Naive thymus-derived CD8-positive, alpha-beta T cell (primary cell): ENCODE measurements around the gene ZGPAT. TPM values are rescaled to one million over a fixed set of nuclear protein-coding genes. Genes with fewer than 3 reads are reported as not detected.

Source experiments
- ATAC-seq, 2 donors: fragments of 150-1000 bp; cut with Tn5 transposase in 1 of 2; sonication (Bioruptor Pico), chemical (Tn5 transposase) in 1 of 2; 1 replicate in 1 of 2; 2 replicates in 1 of 2; pipeline ENCODE4 v1.10.0; 2021; ENCODE audit warnings: mild to moderate bottlenecking in 2 of 2, moderate library complexity in 2 of 2
- POLR2A ChIA-PET: fragments of 350-600 bp; sonication (Branson Sonifier 250); formaldehyde crosslinking; loops from one replicate; lab custom pipeline; 2021; ENCODE audit warnings: antibody characterized with exemption; lab: Charles Lee
- DNase-seq, 10 donors: peaks; one replicate each; pipeline versions ENCODE4 v3.0.0 to v3.0.0-alpha.2; 2020 to 2022
- H3K27ac Mint-ChIP-seq, 10 donors: one replicate each; pipeline ENCODE4 v1.8.0; 2020 to 2022; ENCODE audit warnings: mild to moderate bottlenecking in 10 of 10, mixed read lengths in 10 of 10, moderate library complexity in 4 of 10, inconsistent platforms in 1 of 10
- H3K27me3 Mint-ChIP-seq, 5 donors: one replicate each; pipeline ENCODE4 v1.8.0; 2021 to 2022; ENCODE audit warnings: mixed read lengths in 5 of 5
- H3K36me3 Mint-ChIP-seq, 3 donors: one replicate each; pipeline ENCODE4 v1.8.0; 2020 to 2022; ENCODE audit warnings: mixed read lengths in 3 of 3, mild to moderate bottlenecking in 2 of 3, inconsistent platforms in 1 of 3
- H3K4me1 Mint-ChIP-seq, 4 donors: one replicate each; pipeline ENCODE4 v1.8.0; 2021 to 2022; ENCODE audit warnings: mixed read lengths in 4 of 4
- H3K4me3 Mint-ChIP-seq, 10 donors: one replicate each; pipeline ENCODE4 v1.8.0; 2020 to 2022; ENCODE audit warnings: mild to moderate bottlenecking in 10 of 10, mixed read lengths in 10 of 10, moderate library complexity in 6 of 10, inconsistent platforms in 1 of 10
- H3K9me3 Mint-ChIP-seq, 9 donors: one replicate each; pipeline ENCODE4 v1.8.0; 2020 to 2022; ENCODE audit warnings: mixed read lengths in 9 of 9, mild to moderate bottlenecking in 3 of 9, inconsistent platforms in 1 of 9, moderate library complexity in 1 of 9
- polyA plus RNA-seq, 3 donors: library from polyadenylated mRNA; unstranded; fragments of 300-500 nt; fragmentation: Illumina TruSeq; gene quantifications; one replicate each; pipeline ENCODE4 v1.2.3, GENCODE V29; 2021
- total RNA-seq, 8 experiments: library from RNA in 2 of 8; stranded (reverse) in 2 of 8; gene quantifications; one replicate each; pipeline ENCODE4 v1.2.3 and lab custom pipeline; 2021 to 2026

Gene ZGPAT
- total and polyA plus RNA-seq, 5 experiments from 2014 or later = 42.3 to 73.8 (median 52.6) TPM

- Mint-ChIP-seq H3K9me3 (no peaks in the 10 kb centered on the region), H3K27me3 (no peaks in the 10 kb centered on the region), H3K27ac (no peak overlapping the region), H3K4me1 (peaks cover 8 to 35% (median 17%) of the 10 kb centered on the region in 4 donors), H3K36me3 (no peaks in the 10 kb centered on the region), H3K4me3 (no peak overlapping the region)
- POLR2A ChIA-PET = interaction anchor here (1.1 to 1.4 kb wide), 2 partner anchors 27 to 42 kb away, joined by 3 to 7 read pairs; partner anchors contain the start of gene LIME1
- ATAC-seq (no peak), DNase-seq (no peak)
These were observed 70.4 kb downstream of the ZGPAT start for GRCh38 chr20:63778034-63778752.

- Mint-ChIP-seq H3K27me3 (no peaks in the 10 kb centered on the region), H3K36me3 (no peaks in the 10 kb centered on the region), H3K9me3 (no peaks in the 10 kb centered on the region), H3K4me1 (peaks cover 8 to 35% (median 18%) of the 10 kb centered on the region in 4 donors), H3K27ac (no peak overlapping the region), H3K4me3 (no peak overlapping the region)
- no peak for DNase-seq
- POLR2A ChIA-PET = interaction anchor here (1.1 to 1.4 kb wide), 2 partner anchors 28 to 42 kb away, joined by 3 to 7 read pairs; partner anchors contain the start of gene LIME1
- no peak for ATAC-seq
These were observed 71.0 kb downstream of the ZGPAT start for GRCh38 chr20:63778857-63779256.

GRCh38 chr20:63781181-63781580 lies 73.3 kb downstream of the ZGPAT start:
- DNase-seq = no peak
- POLR2A ChIA-PET = interaction anchor here (0.6 to 2.8 kb wide), 5 partner anchors 9 to 227 kb away, joined by 3 to 14 read pairs (median 12); partner anchors contain the start of genes ARFRP1, LIME1, SLC2A4RG and ZGPAT
- Mint-ChIP-seq H3K36me3 (no peaks in the 10 kb centered on the region), H3K27ac (peak overlapping the region in 4 of 10 donors; percentile 19 to 69 (median 39)), H3K4me3 (peak overlapping the region in 5 of 10 donors; percentile 9 to 60 (median 40)), H3K27me3 (no peaks in the 10 kb centered on the region), H3K4me1 (peaks cover 8 to 24% (median 17%) of the 10 kb centered on the region in 4 donors), H3K9me3 (no peaks in the 10 kb centered on the region)
- ATAC-seq = no peak

GRCh38 chr20:63782051-63782471 lies 74.2 kb downstream of the ZGPAT start:
- Mint-ChIP-seq H3K27me3 (no peaks in the 10 kb centered on the region), H3K27ac (peak overlapping the region; percentile 44 to 93 (median 84)), H3K36me3 (no peaks in the 10 kb centered on the region), H3K4me3 (peak overlapping the region; percentile 22 to 80 (median 65)), H3K4me1 (peaks cover 8 to 28% (median 17%) of the 10 kb centered on the region in 4 donors), H3K9me3 (no peaks in the 10 kb centered on the region)
- POLR2A ChIA-PET = interaction anchor here (0.6 to 2.8 kb wide), 6 partner anchors 10 to 79 kb away, joined by 3 to 14 read pairs (median 8); partner anchors contain the start of genes ABHD16B, ARFRP1, LIME1 and SLC2A4RG
- ATAC-seq (peak; percentile 94 to 97), DNase-seq (peak; percentile 21 to 88 (median 70))

GRCh38 chr20:63782521-63782971 lies 74.7 kb downstream of the ZGPAT start:
- H3K4me1 Mint-ChIP-seq = peaks cover 8 to 28% (median 17%) of the 10 kb centered on the region in 4 donors
- peak overlapping the region in 5 of 10 donors; percentile 52 to 80 (median 69) for H3K4me3 Mint-ChIP-seq
- peak overlapping the region; percentile 38 to 93 (median 76) for H3K27ac Mint-ChIP-seq
- DNase-seq (peak in 2 of 10 donors; percentile 19 to 33), ATAC-seq (peak; percentile 31 to 37)
- H3K27me3 Mint-ChIP-seq = no peaks in the 10 kb centered on the region
- POLR2A ChIA-PET = interaction anchor here (1.3 to 2.8 kb wide), 4 partner anchors 41 to 75 kb away, joined by 4 to 14 read pairs (median 12); partner anchors contain the start of genes ARFRP1, LIME1, SLC2A4RG and ZGPAT
- no peaks in the 10 kb centered on the region for H3K36me3 Mint-ChIP-seq
- no peaks in the 10 kb centered on the region for H3K9me3 Mint-ChIP-seq

GRCh38 chr20:63783970-63784369 lies 76.1 kb downstream of the ZGPAT start:
- Mint-ChIP-seq H3K36me3 (no peaks in the 10 kb centered on the region), H3K27me3 (no peaks in the 10 kb centered on the region), H3K4me1 (peaks cover 8 to 28% (median 17%) of the 10 kb centered on the region in 4 donors), H3K9me3 (no peaks in the 10 kb centered on the region), H3K27ac (no peak overlapping the region), H3K4me3 (no peak overlapping the region)
- DNase-seq = no peak
- POLR2A ChIA-PET = interaction anchor here (0.5 to 2.8 kb wide), 5 partner anchors 45 to 162 kb away, joined by 3 to 14 read pairs (median 3); partner anchors contain the start of genes GMEB2, LIME1, SLC2A4RG and TPD52L2
- no peak for ATAC-seq

GRCh38 chr20:63785691-63786131 lies 77.9 kb downstream of the ZGPAT start:
- POLR2A ChIA-PET = interaction anchor here (0.5 to 1.7 kb wide), 6 partner anchors 35 to 248 kb away, joined by 3 to 10 read pairs (median 4); partner anchors contain the start of genes ARFRP1, PTK6, TPD52L2 and ZGPAT
- peak overlapping the region in 3 of 10 donors; percentile 16 to 69 (median 49) for H3K27ac Mint-ChIP-seq

More at GRCh38 chr20:63785691-63786131, 77.9 kb downstream of the ZGPAT start:
- H3K36me3 Mint-ChIP-seq = no peaks in the 10 kb centered on the region
- H3K4me1 Mint-ChIP-seq = peaks cover 8 to 24% (median 16%) of the 10 kb centered on the region in 4 donors
- H3K9me3 Mint-ChIP-seq = no peaks in the 10 kb centered on the region
- no peak for DNase-seq
- H3K4me3 Mint-ChIP-seq = no peak overlapping the region
- H3K27me3 Mint-ChIP-seq = no peaks in the 10 kb centered on the region
- ATAC-seq = no peak

Other genes with a start within 250 kb of the ZGPAT start
- gene KCNQ2, start 235.4 kb upstream of the ZGPAT start, total RNA-seq = under 1 TPM; 0.30 to 0.49 TPM
- gene KCNQ2, start 235.4 kb upstream of the ZGPAT start, polyA plus RNA-seq = not detected
- under 1 TPM; 0.16 to 0.18 TPM for gene EEF1A2, start 209.0 kb upstream of the ZGPAT start, total RNA-seq
- gene EEF1A2, start 209.0 kb upstream of the ZGPAT start, polyA plus RNA-seq = not detected
- 100 to 1,000 TPM; 225 to 229 TPM for gene PPDPF, start 187.3 kb upstream of the ZGPAT start, total RNA-seq
- gene PPDPF, start 187.3 kb upstream of the ZGPAT start, polyA plus RNA-seq = 10 to 100 TPM; 47.4 to 93.1 (median 78.1) TPM
- gene PTK6, start 170.7 kb upstream of the ZGPAT start, total RNA-seq = under 1 TPM; 0.16 to 0.29 TPM
- under 1 TPM; 0.09 to 0.44 (median 0.15) TPM for gene PTK6, start 170.7 kb upstream of the ZGPAT start, polyA plus RNA-seq
- gene SRMS, start 160.3 kb upstream of the ZGPAT start, total RNA-seq = not detected
- not detected for gene SRMS, start 160.3 kb upstream of the ZGPAT start, polyA plus RNA-seq
- gene FNDC11, start 153.9 kb upstream of the ZGPAT start, total RNA-seq = under 1 TPM; 0.13 to 0.36 TPM
- gene FNDC11, start 153.9 kb upstream of the ZGPAT start, polyA plus RNA-seq = under 1 TPM in 1 of 3 donors, not detected in 2; 0.25 TPM
- gene HELZ2, start 133.8 kb upstream of the ZGPAT start, total RNA-seq = 10 to 100 TPM; 22.7 to 24.4 TPM
- 1 to 10 TPM; 3.1 to 4.6 (median 4.1) TPM for gene HELZ2, start 133.8 kb upstream of the ZGPAT start, polyA plus RNA-seq
- 10 to 100 TPM; 26.1 to 26.6 TPM for gene GMEB2, start 80.9 kb upstream of the ZGPAT start, total RNA-seq
- gene GMEB2, start 80.9 kb upstream of the ZGPAT start, polyA plus RNA-seq = 10 to 100 TPM in 1 of 3 donors, 1 to 10 TPM in 2; 6.2 to 16.3 (median 6.8) TPM
- gene STMN3, start 54.6 kb upstream of the ZGPAT start, total RNA-seq = 100 to 1,000 TPM in 1 of 2 experiments, 10 to 100 TPM in 1; 94.3 to 102 TPM
- gene STMN3, start 54.6 kb upstream of the ZGPAT start, polyA plus RNA-seq = 10 to 100 TPM; 21.6 to 35.4 (median 34.0) TPM
- gene RTEL1, start 49.7 kb upstream of the ZGPAT start, total RNA-seq = 10 to 100 TPM; 23.6 to 25.5 TPM
- gene RTEL1, start 49.7 kb upstream of the ZGPAT start, polyA plus RNA-seq = 1 to 10 TPM; 3.2 to 6.8 (median 4.4) TPM
- gene TNFRSF6B, start 11.4 kb upstream of the ZGPAT start, total RNA-seq = 1 to 10 TPM in 1 of 2 experiments, under 1 TPM in 1; 0.96 to 1.1 TPM
- gene TNFRSF6B, start 11.4 kb upstream of the ZGPAT start, polyA plus RNA-seq = under 1 TPM in 2 of 3 donors, not detected in 1; 0.22 to 0.84 TPM
- 100 to 1,000 TPM; 106 to 108 TPM for gene ARFRP1, start 63 bp upstream of the ZGPAT start, total RNA-seq
- gene ARFRP1, start 63 bp upstream of the ZGPAT start, polyA plus RNA-seq = 10 to 100 TPM; 60.1 to 92.1 (median 80.9) TPM
- 100 to 1,000 TPM in 1 of 2 experiments, 10 to 100 TPM in 1; 95.0 to 104 TPM for gene LIME1, start 28.6 kb downstream of the ZGPAT start, total RNA-seq
- gene LIME1, start 28.6 kb downstream of the ZGPAT start, polyA plus RNA-seq = 100 to 1,000 TPM; 255 to 292 (median 282) TPM
- 100 to 1,000 TPM; 124 to 134 TPM for gene SLC2A4RG, start 31.7 kb downstream of the ZGPAT start, total RNA-seq
- 1 to 10 TPM; 3.8 to 4.8 (median 4.7) TPM for gene SLC2A4RG, start 31.7 kb downstream of the ZGPAT start, polyA plus RNA-seq
- gene ZBTB46, start 123.2 kb downstream of the ZGPAT start, total RNA-seq = not detected
- under 1 TPM; 0.06 to 0.08 (median 0.06) TPM for gene ZBTB46, start 123.2 kb downstream of the ZGPAT start, polyA plus RNA-seq
- not detected for gene ABHD16B, start 153.5 kb downstream of the ZGPAT start, total RNA-seq
- under 1 TPM; 0.29 to 0.60 (median 0.57) TPM for gene ABHD16B, start 153.5 kb downstream of the ZGPAT start, polyA plus RNA-seq
- gene TPD52L2, start 157.2 kb downstream of the ZGPAT start, total RNA-seq = 10 to 100 TPM; 39.3 to 42.0 TPM
- gene TPD52L2, start 157.2 kb downstream of the ZGPAT start, polyA plus RNA-seq = 10 to 100 TPM; 56.4 to 79.0 (median 68.3) TPM
- 10 to 100 TPM; 51.8 to 52.9 TPM for gene DNAJC5, start 187.1 kb downstream of the ZGPAT start, total RNA-seq
- 1 to 10 TPM; 4.7 to 7.1 (median 6.7) TPM for gene DNAJC5, start 187.1 kb downstream of the ZGPAT start, polyA plus RNA-seq
- gene UCKL1, start 248.4 kb downstream of the ZGPAT start, total RNA-seq = 10 to 100 TPM; 48.2 to 50.9 TPM
- 10 to 100 TPM; 19.8 to 28.3 (median 21.0) TPM for gene UCKL1, start 248.4 kb downstream of the ZGPAT start, polyA plus RNA-seq